PFSK-1 (cell line): ENCODE results near the gene SKAP1.

Experiments
- FOXP2 ChIP-seq: optimal IDR thresholded peaks from 2 replicates; pipeline ENCODE3; 2011; ENCODE audit warnings: borderline replicate concordance, control low read depth, inconsistent platforms; ENCODE audit not compliant: insufficient read depth; ENCODE audit errors: extremely low read length, extremely low read depth
- POLR2AphosphoS5 ChIP-seq: IDR thresholded peaks from 2 replicates; pipeline ENCODE4 v1.6.1; 2012; ENCODE audit warnings: low read depth, mild to moderate bottlenecking, control low read depth, low read length, moderate library complexity
- REST ChIP-seq, 2 experiments: IDR thresholded peaks; 2 replicates each; pipeline versions ENCODE4 v1.6.1 to v1.8.0; 2011 to 2012; ENCODE audit warnings: low read depth in 2 of 2, low read length in 2 of 2, control low read depth in 1 of 2, inconsistent platforms in 1 of 2, mild to moderate bottlenecking in 1 of 2, moderate library complexity in 1 of 2; ENCODE audit not compliant: insufficient read depth in 1 of 2
- SIN3A ChIP-seq: IDR thresholded peaks from 2 replicates; pipeline ENCODE4 v1.6.1; 2012; ENCODE audit warnings: mild to moderate bottlenecking, low read length, moderate library complexity, borderline replicate concordance; ENCODE audit not compliant: insufficient read depth
- TAF1 ChIP-seq: IDR thresholded peaks from 2 replicates; pipeline ENCODE4 v1.6.1; 2012; ENCODE audit warnings: low read length, control low read depth, borderline replicate concordance; ENCODE audit not compliant: insufficient read depth

The SKAP1 gene

GRCh38 chr17:48363161-48363560, 66.9 kb downstream of the SKAP1 start:
- no peak for TF ChIP-seq REST (IDR thresholded peaks at IDR 0.05; ENCODE audit: insufficient read depth in 1 of 2, low read depth in 2 of 2, low read length in 2 of 2)
- TF ChIP-seq POLR2AphosphoS5, result no peak
- TF ChIP-seq SIN3A, result no peak
- TF ChIP-seq TAF1, result no peak
- TF ChIP-seq FOXP2, result no peak

GRCh38 chr17:48357779-48358602, 72.0 kb downstream of the SKAP1 start:
- TF ChIP-seq FOXP2, result no peak
- no peak for TF ChIP-seq TAF1
- no peak for TF ChIP-seq SIN3A
- TF ChIP-seq POLR2AphosphoS5, result no peak
- TF ChIP-seq REST (IDR thresholded peaks at IDR 0.05; ENCODE audit: insufficient read depth in 1 of 2, low read depth in 2 of 2, low read length in 2 of 2), result no peak

GRCh38 chr17:48356866-48357265, 73.1 kb downstream of the SKAP1 start:
- TF ChIP-seq POLR2AphosphoS5, result no peak
- no peak for TF ChIP-seq TAF1
- TF ChIP-seq REST (IDR thresholded peaks at IDR 0.05; ENCODE audit: insufficient read depth in 1 of 2, low read depth in 2 of 2, low read length in 2 of 2), result no peak
- TF ChIP-seq FOXP2, result no peak

DNA sequence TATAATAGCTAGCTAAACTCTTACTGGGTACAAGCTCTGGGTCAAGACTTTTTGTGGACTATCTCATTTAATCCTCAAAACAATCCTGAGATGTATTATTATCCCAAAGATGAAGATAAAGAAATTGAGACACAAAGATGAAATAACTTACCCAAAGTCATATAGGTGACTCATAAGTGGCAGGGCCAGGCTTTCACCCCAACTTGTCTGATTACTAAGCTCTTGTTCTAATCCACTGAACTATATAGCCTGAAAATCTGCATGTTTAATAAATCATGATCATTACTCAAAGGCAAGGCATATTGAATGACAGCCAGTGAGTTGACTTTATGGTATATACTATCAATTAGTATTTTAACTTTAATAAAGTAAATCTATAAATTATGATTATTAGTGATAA, 77.4 kb downstream of the SKAP1 start:
- TF ChIP-seq REST (IDR thresholded peaks at IDR 0.05; ENCODE audit: insufficient read depth in 1 of 2, low read depth in 2 of 2, low read length in 2 of 2) (no peak), SIN3A (no peak), FOXP2 (no peak), POLR2AphosphoS5 (no peak), TAF1 (no peak)

GRCh38 chr17:48351911-48352332, 78.1 kb downstream of the SKAP1 start:
- no peak for TF ChIP-seq SIN3A
- TF ChIP-seq TAF1, result no peak
- TF ChIP-seq FOXP2, result no peak
- no peak for TF ChIP-seq POLR2AphosphoS5
- TF ChIP-seq REST (IDR thresholded peaks at IDR 0.05; ENCODE audit: insufficient read depth in 1 of 2, low read depth in 2 of 2, low read length in 2 of 2), result no peak
